NCI-H2227 treated with DMSO at 0.1 percent for 48 hours (cell line): Measurements from ENCODE around the gene PHTF2.
"Not testable (repeated sequence)": the region's sequence is repeated elsewhere in the genome, so short reads cannot be mapped to it uniquely, and the experiment has no call there.

Experiments
- DNase-seq: peaks from one replicate; lab custom pipeline; 2025; lab: John Stamatoyannopoulos, UW

The PHTF2 gene

GRCh38 chr7:77989981-77990566 is 191.5 kb downstream of the PHTF2 start:
- DNase-seq = no peak

GRCh38 chr7:77991656-77992055 is 193.1 kb downstream of the PHTF2 start:
- no peak for DNase-seq

- DNase-seq = no peak
Measured at GRCh38 chr7:77993838-77994237, 195.3 kb downstream of the PHTF2 start.

- DNase-seq = peak; percentile 40
Measured at GRCh38 chr7:77995717-77996116, 197.1 kb downstream of the PHTF2 start.

- DNase-seq = not testable (repeated sequence)
Measured at GRCh38 chr7:77999168-77999567, 200.6 kb downstream of the PHTF2 start.

- no peak for DNase-seq
Measured at GRCh38 chr7:78002021-78002420, 203.4 kb downstream of the PHTF2 start.

GRCh38 chr7:78002715-78003114 is 204.1 kb downstream of the PHTF2 start:
- DNase-seq = no peak

GRCh38 chr7:78006063-78006755 is 207.6 kb downstream of the PHTF2 start:
- no peak for DNase-seq
